NB4 (cell line): ENCODE data around the gene PPP1R3C.

Experiments
- POLR2A ChIP-seq: IDR thresholded peaks from 2 replicates; pipeline ENCODE4 v1.6.1; 2011; ENCODE audit warnings: mild to moderate bottlenecking; ENCODE audit not compliant: insufficient read length; ENCODE audit errors: extremely low read depth
- TF ChIP-seq, protein P1 (sequence below): IDR thresholded peaks from one replicate; pipeline ENCODE4 v1.5.1; 2012; ENCODE audit warnings: low read depth, low read length
- TF ChIP-seq, protein P2 (sequence below): IDR thresholded peaks from 2 replicates; pipeline ENCODE4 v1.6.1; 2011; ENCODE audit warnings: low read depth, low read length

DNA sequence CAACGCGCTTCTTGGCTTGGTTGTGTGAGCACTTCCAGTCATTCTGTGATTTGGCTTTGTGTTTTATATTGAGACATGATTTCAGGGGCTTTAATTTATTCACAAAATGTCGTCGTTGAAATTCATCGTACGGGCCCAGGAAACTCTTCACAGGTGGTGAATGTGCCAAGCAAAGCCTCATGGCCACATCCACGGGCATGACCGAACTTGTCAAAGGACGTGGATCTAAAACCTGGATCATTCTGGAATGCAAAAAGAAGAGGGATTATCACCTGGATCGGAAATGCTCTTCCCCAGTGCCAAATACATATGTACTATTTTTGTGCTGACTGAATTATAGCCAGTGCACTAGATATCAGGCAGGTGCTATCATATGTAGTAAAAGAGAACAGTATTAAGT, 2.2 kb downstream of the PPP1R3C start:
- TF ChIP-seq, protein P1, sequence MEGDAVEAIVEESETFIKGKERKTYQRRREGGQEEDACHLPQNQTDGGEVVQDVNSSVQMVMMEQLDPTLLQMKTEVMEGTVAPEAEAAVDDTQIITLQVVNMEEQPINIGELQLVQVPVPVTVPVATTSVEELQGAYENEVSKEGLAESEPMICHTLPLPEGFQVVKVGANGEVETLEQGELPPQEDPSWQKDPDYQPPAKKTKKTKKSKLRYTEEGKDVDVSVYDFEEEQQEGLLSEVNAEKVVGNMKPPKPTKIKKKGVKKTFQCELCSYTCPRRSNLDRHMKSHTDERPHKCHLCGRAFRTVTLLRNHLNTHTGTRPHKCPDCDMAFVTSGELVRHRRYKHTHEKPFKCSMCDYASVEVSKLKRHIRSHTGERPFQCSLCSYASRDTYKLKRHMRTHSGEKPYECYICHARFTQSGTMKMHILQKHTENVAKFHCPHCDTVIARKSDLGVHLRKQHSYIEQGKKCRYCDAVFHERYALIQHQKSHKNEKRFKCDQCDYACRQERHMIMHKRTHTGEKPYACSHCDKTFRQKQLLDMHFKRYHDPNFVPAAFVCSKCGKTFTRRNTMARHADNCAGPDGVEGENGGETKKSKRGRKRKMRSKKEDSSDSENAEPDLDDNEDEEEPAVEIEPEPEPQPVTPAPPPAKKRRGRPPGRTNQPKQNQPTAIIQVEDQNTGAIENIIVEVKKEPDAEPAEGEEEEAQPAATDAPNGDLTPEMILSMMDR, result no peak
- TF ChIP-seq, protein P2, sequence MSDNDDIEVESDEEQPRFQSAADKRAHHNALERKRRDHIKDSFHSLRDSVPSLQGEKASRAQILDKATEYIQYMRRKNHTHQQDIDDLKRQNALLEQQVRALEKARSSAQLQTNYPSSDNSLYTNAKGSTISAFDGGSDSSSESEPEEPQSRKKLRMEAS, result no peak
- TF ChIP-seq POLR2A, result no peak
